HUES48 (cell line): ENCODE results near the gene WIPF2.

Experiments used
- H3K27ac ChIP-seq: one replicate; pipeline ENCODE4 v1.7.0; 2013; ENCODE audit warnings: low read depth, low read length, inconsistent platforms
- H3K27me3 ChIP-seq: 2 replicates; pipeline ENCODE4 v1.6.1; 2013; ENCODE audit warnings: mild to moderate bottlenecking, low read length; ENCODE audit not compliant: control insufficient read depth, insufficient read depth
- H3K36me3 ChIP-seq: 2 replicates; pipeline ENCODE4 v1.6.1; 2013; ENCODE audit warnings: low read length; ENCODE audit not compliant: control insufficient read depth, insufficient read depth
- H3K4me1 ChIP-seq: 2 replicates; pipeline ENCODE4 v1.6.1; 2013; ENCODE audit warnings: mild to moderate bottlenecking, low read length; ENCODE audit not compliant: control insufficient read depth, insufficient read depth
- H3K4me3 ChIP-seq: 2 replicates; pipeline ENCODE4 v1.5.1; 2013; ENCODE audit warnings: mild to moderate bottlenecking, low read depth, low read length
- H3K9ac ChIP-seq: 2 replicates; pipeline ENCODE4 v1.6.1; 2013; ENCODE audit warnings: mild to moderate bottlenecking, low read depth, low read length, moderate library complexity
- H3K9me3 ChIP-seq: 2 replicates; pipeline ENCODE4 v1.6.1; 2013; ENCODE audit warnings: low read length; ENCODE audit not compliant: control insufficient read depth, insufficient read depth

WIPF2 gene

GRCh38 chr17:40253565-40253964 is 34.5 kb downstream of the WIPF2 start:
- no peaks in the 10 kb centered on the region for H3K9me3 ChIP-seq
- H3K27ac ChIP-seq = no peak overlapping the region
- no peaks in the 10 kb centered on the region for H3K27me3 ChIP-seq
- peaks cover 14% of the 10 kb centered on the region for H3K36me3 ChIP-seq
- no peaks in the 10 kb centered on the region for H3K4me1 ChIP-seq
- no peak overlapping the region for H3K4me3 ChIP-seq
- no peak overlapping the region for H3K9ac ChIP-seq

- Histone ChIP-seq H3K4me3 (no peak overlapping the region), H3K36me3 (peaks cover 46% of the 10 kb centered on the region), H3K4me1 (no peaks in the 10 kb centered on the region), H3K27me3 (no peaks in the 10 kb centered on the region), H3K9me3 (no peaks in the 10 kb centered on the region), H3K27ac (no peak overlapping the region), H3K9ac (no peak overlapping the region)
Measured at GRCh38 chr17:40259505-40259904, 40.4 kb downstream of the WIPF2 start.

GRCh38 chr17:40260528-40260927 is 41.4 kb downstream of the WIPF2 start:
- H3K9me3 ChIP-seq = no peaks in the 10 kb centered on the region
- peaks cover 56% of the 10 kb centered on the region for H3K36me3 ChIP-seq
- H3K9ac ChIP-seq = no peak overlapping the region
- H3K4me1 ChIP-seq = no peaks in the 10 kb centered on the region
- no peaks in the 10 kb centered on the region for H3K27me3 ChIP-seq
- H3K27ac ChIP-seq = no peak overlapping the region
- no peak overlapping the region for H3K4me3 ChIP-seq

GRCh38 chr17:40264458-40265185 is 45.5 kb downstream of the WIPF2 start:
- H3K36me3 ChIP-seq = peaks cover 65% of the 10 kb centered on the region
- H3K4me1 ChIP-seq = no peaks in the 10 kb centered on the region
- no peaks in the 10 kb centered on the region for H3K9me3 ChIP-seq
- no peaks in the 10 kb centered on the region for H3K27me3 ChIP-seq
- no peak overlapping the region for H3K9ac ChIP-seq
- H3K27ac ChIP-seq = no peak overlapping the region
- no peak overlapping the region for H3K4me3 ChIP-seq

GRCh38 chr17:40265337-40265736 is 46.2 kb downstream of the WIPF2 start:
- Histone ChIP-seq H3K4me1 (no peaks in the 10 kb centered on the region), H3K9me3 (no peaks in the 10 kb centered on the region), H3K36me3 (peaks cover 62% of the 10 kb centered on the region), H3K9ac (no peak overlapping the region), H3K27me3 (no peaks in the 10 kb centered on the region), H3K27ac (no peak overlapping the region), H3K4me3 (no peak overlapping the region)

GRCh38 chr17:40266882-40267281 is 47.8 kb downstream of the WIPF2 start:
- H3K4me1 ChIP-seq = no peaks in the 10 kb centered on the region
- no peaks in the 10 kb centered on the region for H3K9me3 ChIP-seq
- H3K9ac ChIP-seq = no peak overlapping the region
- H3K27me3 ChIP-seq = no peaks in the 10 kb centered on the region
- no peak overlapping the region for H3K27ac ChIP-seq
- H3K36me3 ChIP-seq = peaks cover 66% of the 10 kb centered on the region
- no peak overlapping the region for H3K4me3 ChIP-seq

- Histone ChIP-seq H3K27me3 (no peaks in the 10 kb centered on the region), H3K36me3 (peaks cover 62% of the 10 kb centered on the region), H3K27ac (no peak overlapping the region), H3K9ac (no peak overlapping the region), H3K9me3 (no peaks in the 10 kb centered on the region), H3K4me1 (no peaks in the 10 kb centered on the region), H3K4me3 (no peak overlapping the region)
Measured at GRCh38 chr17:40268141-40268712, 49.1 kb downstream of the WIPF2 start.

- Histone ChIP-seq H3K9ac (no peak overlapping the region), H3K4me3 (no peak overlapping the region), H3K27me3 (no peaks in the 10 kb centered on the region), H3K27ac (no peak overlapping the region), H3K4me1 (peaks cover 15% of the 10 kb centered on the region), H3K36me3 (peaks cover 69% of the 10 kb centered on the region), H3K9me3 (no peaks in the 10 kb centered on the region)
Measured at GRCh38 chr17:40278414-40278813, 59.3 kb downstream of the WIPF2 start.

GRCh38 chr17:40279402-40279801 is 60.3 kb downstream of the WIPF2 start:
- H3K9me3 ChIP-seq = no peaks in the 10 kb centered on the region
- peaks cover 15% of the 10 kb centered on the region for H3K4me1 ChIP-seq
- H3K4me3 ChIP-seq = no peak overlapping the region
- no peak overlapping the region for H3K9ac ChIP-seq
- peaks cover 60% of the 10 kb centered on the region for H3K36me3 ChIP-seq
- H3K27ac ChIP-seq = no peak overlapping the region
- no peaks in the 10 kb centered on the region for H3K27me3 ChIP-seq

- peak overlapping the region; percentile 17; the same call in 1 of the 2 replicates for H3K9ac ChIP-seq
- no peaks in the 10 kb centered on the region for H3K27me3 ChIP-seq
- H3K9me3 ChIP-seq = no peaks in the 10 kb centered on the region
- H3K4me3 ChIP-seq = no peak overlapping the region
- peak overlapping the region; percentile 60 for H3K27ac ChIP-seq
- H3K4me1 ChIP-seq = peaks cover 15% of the 10 kb centered on the region
- H3K36me3 ChIP-seq = peaks cover 39% of the 10 kb centered on the region
Measured at GRCh38 chr17:40281663-40282062, 62.6 kb downstream of the WIPF2 start.

GRCh38 chr17:40283662-40284061 is 64.6 kb downstream of the WIPF2 start:
- Histone ChIP-seq H3K27ac (no peak overlapping the region), H3K9me3 (no peaks in the 10 kb centered on the region), H3K27me3 (no peaks in the 10 kb centered on the region), H3K9ac (no peak overlapping the region), H3K36me3 (peaks cover 23% of the 10 kb centered on the region), H3K4me1 (peaks cover 15% of the 10 kb centered on the region), H3K4me3 (no peak overlapping the region)
